ENCODE measurements around the gene DNAH10.

DNAH10 gene

GRCh38 chr12:123761841-123762714 lies at the start of gene DNAH10:
DNAH10 (plus strand) TSS chr12:123762301; CDS start chr12:123762337, 36 bp downstream.
- no peak for FAIRE-seq

- no peak for FAIRE-seq
These were observed 49.3 kb upstream of the DNAH10 start for GRCh38 chr12:123712780-123713319.

GRCh38 chr12:123713398-123713797 lies 48.7 kb upstream of the DNAH10 start:
- no peak for FAIRE-seq

GRCh38 chr12:123713823-123714585 lies 48.1 kb upstream of the DNAH10 start:
- FAIRE-seq = no peak

- FAIRE-seq = no peak
These were observed 46.9 kb upstream of the DNAH10 start for GRCh38 chr12:123715195-123715594.

- FAIRE-seq = no peak
These were observed 44.8 kb upstream of the DNAH10 start for GRCh38 chr12:123717350-123717749.

GRCh38 chr12:123720141-123720814 lies 41.8 kb upstream of the DNAH10 start:
- FAIRE-seq = no peak

GRCh38 chr12:123721245-123721644 lies 40.9 kb upstream of the DNAH10 start:
- FAIRE-seq = no peak

GRCh38 chr12:123723011-123723410 lies 39.1 kb upstream of the DNAH10 start:
- no peak for FAIRE-seq

- FAIRE-seq = no peak
These were observed 38.3 kb upstream of the DNAH10 start for GRCh38 chr12:123723765-123724164.

GRCh38 chr12:123726244-123726643 lies 35.9 kb upstream of the DNAH10 start:
- no peak for FAIRE-seq

- no peak for FAIRE-seq
These were observed 35.1 kb upstream of the DNAH10 start for GRCh38 chr12:123726962-123727361.

- FAIRE-seq = no peak
These were observed 34.2 kb upstream of the DNAH10 start for GRCh38 chr12:123727878-123728277.

GRCh38 chr12:123731596-123731995 lies 30.5 kb upstream of the DNAH10 start:
- no peak for FAIRE-seq

- no peak for FAIRE-seq
These were observed 29.9 kb upstream of the DNAH10 start for GRCh38 chr12:123732251-123732650.

GRCh38 chr12:123733229-123733628 lies 28.9 kb upstream of the DNAH10 start:
- no peak for FAIRE-seq

GRCh38 chr12:123734268-123734667 lies 27.8 kb upstream of the DNAH10 start:
- FAIRE-seq = no peak

- FAIRE-seq = no peak
These were observed 20.0 kb upstream of the DNAH10 start for GRCh38 chr12:123741937-123742572.

GRCh38 chr12:123743002-123743401 lies 19.1 kb upstream of the DNAH10 start:
- FAIRE-seq = no peak

- no peak for FAIRE-seq
These were observed 17.3 kb upstream of the DNAH10 start for GRCh38 chr12:123744836-123745235.

GRCh38 chr12:123747309-123747708 lies 14.8 kb upstream of the DNAH10 start:
- FAIRE-seq = no peak

GRCh38 chr12:123748161-123748560 lies 13.9 kb upstream of the DNAH10 start:
- no peak for FAIRE-seq

- FAIRE-seq = no peak
These were observed 13.4 kb upstream of the DNAH10 start for GRCh38 chr12:123748661-123749060.
